ENCODE data around the gene CBARP.
"Not testable (repeated sequence)": the region's sequence is repeated elsewhere in the genome, so short reads cannot be mapped to it uniquely, and the experiment has no call there.

CBARP gene

GRCh38 chr19:1252221-1252820 is 14.5 kb upstream of the CBARP start:
- FAIRE-seq: no peak

DNA sequence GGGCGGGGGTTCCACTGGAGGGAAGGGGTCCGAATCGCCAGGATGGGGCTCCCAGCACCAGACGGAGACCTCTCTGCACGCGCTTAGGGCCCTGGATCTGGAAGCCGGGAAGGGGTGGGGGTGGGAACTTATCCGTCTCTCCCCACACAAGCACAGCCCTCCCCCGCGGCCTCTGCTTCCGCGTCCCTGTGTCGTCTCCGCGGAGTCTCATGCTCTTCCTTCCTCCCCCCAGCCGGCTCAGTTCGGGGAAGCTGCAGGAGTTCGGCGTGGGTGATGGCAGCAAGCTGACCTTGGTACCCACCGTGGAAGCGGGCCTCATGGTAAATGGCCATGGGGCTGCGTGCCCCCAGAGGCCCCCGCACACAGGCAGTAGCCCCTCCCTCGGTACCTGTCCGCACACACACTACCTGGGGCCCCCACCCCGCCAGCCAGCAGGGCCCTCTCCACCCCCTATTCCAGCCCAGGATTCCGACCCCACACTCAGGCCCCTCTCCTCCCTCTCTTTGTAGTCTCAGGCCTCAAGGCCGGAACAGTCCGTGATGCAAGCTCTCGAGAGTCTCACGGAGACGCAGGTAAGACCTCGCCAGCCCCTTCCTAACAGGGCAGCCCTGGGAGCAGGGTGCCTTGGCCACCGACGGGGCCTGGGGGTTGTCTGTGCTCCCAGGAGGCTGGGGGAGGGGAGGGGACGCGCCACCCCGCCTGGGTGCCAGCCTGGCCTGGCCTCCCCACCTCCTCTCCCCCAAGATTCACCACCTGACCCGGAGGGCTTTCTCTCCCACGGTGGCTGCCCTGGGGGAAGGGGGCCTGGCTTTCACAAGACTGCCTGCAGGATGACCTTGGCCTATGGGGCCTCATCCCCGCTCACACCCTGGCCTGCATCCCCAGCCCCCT is 13.8 kb upstream of the CBARP start:
- no peak for FAIRE-seq

GRCh38 chr19:1250437-1251260 is 12.8 kb upstream of the CBARP start:
- no peak for FAIRE-seq

DNA sequence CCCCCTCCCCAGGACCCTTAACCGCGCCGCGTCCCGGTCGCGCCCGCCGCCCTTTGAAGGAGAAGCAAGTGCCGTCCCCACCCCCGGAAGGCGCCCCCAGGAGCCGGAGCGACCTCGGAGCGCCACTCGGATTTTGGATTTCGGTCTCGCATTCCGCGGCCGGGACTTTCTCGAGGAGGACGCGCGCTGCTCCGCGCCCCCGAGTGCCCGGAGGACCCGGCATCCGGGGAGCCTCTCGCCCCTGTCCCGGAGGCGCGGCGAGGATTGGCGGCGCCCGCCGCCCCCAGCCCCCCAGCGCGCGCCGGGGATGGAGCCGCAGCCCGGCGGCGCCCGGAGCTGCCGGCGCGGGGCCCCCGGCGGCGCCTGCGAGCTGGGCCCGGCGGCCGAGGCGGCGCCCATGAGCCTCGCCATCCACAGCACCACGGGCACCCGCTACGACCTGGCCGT is 12.2 kb upstream of the CBARP start:
- FAIRE-seq: no peak

- no peak for FAIRE-seq
Observed at GRCh38 chr19:1249298-1249989, 11.6 kb upstream of the CBARP start.

DNA sequence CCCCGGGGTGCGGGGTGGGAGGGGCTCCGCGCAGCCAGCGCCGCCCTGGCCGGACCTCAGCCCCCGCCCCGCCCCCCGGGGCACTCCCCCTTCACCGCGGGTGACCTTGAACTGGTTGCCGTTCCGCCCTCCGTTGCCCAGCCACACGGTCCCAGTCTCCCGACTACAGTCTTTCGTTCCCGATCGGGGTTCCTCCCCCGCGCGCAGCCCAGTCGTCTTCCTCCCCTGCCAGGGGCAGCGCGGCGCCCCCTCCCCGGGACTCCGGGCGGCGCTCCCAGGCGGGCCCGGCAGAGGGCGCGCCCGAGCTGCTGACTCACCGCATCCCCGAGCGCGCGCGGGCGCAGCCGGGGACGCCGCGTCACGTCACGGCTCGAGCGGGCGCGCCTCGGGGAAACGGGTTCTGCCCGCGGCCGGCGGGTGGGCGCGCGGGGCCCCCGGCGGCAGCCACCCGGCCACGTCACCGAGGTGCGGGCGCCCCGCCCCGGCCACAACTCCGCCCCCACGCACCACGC is 11.0 kb upstream of the CBARP start:
- FAIRE-seq: no peak

DNA sequence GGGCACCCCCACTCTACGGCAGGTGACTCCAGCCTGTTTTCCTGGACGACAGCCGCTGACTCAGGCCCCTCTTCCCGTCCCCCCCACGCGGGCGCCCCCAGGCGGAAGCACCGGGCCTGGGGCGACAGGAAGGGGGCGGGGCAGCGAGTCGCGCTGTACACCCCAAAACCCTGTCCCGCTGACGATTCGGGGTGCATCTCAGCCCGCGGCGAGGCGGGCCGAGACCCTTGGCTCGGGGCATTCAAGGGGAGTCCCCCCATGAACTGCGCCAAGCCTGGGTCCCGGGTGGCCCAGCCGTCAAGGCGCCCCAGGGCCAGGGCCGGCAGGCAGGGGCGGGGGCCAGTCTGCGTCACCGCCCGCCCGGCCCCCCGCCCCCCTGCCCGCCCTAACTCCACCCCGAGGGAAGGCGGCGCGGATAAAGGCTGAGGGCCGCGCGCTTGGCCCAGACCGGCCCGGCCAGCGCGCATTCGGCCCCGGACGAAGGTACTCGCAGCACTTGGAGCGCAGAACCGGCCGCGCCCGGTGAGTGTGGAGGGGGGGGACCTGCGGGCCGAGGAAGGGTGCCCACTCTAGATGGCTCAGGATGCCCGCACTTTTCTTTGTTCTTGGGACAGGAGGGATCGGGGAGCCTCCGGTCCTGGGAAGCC is 10.5 kb upstream of the CBARP start, which contains the start of gene MIDN:
MIDN (plus strand) TSS at position 445 of the 647 bp plus-strand sequence. CDS start 1,714 bp downstream, outside the sequence.
- no peak for FAIRE-seq

GRCh38 chr19:1247748-1248138 is 9.9 kb upstream of the CBARP start:
- no peak for FAIRE-seq

DNA sequence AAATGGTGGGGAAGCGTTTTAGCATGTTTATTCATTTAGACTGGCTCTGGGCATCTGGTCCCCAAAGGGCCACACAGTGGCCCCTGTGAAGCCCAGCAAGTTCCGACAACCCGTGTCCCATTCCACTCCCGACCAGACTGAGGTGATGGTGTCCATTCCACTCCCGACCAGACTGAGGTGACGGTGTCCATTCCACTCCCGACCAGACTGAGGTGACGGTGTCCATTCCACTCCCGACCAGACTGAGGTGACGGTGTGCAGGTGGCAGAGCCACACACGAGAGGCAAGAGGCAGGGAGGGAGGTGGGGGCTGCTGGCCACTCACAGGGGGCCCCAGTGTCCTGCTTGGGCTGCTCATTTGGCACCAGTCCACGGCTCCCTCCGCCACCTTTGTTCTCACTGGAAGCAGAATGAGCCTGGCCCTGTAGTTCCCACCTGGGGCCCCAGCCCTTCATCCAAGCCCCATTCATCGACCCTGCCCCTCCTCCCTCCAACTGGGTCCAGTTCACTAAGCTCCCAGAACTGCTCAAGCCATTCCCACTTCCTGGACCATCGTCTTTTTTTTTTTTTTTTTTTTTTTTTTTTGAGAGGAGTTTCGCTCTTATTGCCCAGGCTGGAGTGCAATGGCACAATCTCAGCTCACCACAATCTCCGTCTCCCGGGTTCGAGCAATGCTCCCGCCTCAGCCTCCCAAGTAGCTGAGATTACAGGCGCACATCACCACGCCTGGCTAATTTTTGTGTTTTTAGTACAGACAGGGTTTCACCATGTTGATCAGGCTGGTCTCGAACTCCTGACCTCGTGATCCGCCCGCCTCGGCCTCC is 8.7 kb upstream of the CBARP start:
- FAIRE-seq: not testable (repeated sequence)

DNA sequence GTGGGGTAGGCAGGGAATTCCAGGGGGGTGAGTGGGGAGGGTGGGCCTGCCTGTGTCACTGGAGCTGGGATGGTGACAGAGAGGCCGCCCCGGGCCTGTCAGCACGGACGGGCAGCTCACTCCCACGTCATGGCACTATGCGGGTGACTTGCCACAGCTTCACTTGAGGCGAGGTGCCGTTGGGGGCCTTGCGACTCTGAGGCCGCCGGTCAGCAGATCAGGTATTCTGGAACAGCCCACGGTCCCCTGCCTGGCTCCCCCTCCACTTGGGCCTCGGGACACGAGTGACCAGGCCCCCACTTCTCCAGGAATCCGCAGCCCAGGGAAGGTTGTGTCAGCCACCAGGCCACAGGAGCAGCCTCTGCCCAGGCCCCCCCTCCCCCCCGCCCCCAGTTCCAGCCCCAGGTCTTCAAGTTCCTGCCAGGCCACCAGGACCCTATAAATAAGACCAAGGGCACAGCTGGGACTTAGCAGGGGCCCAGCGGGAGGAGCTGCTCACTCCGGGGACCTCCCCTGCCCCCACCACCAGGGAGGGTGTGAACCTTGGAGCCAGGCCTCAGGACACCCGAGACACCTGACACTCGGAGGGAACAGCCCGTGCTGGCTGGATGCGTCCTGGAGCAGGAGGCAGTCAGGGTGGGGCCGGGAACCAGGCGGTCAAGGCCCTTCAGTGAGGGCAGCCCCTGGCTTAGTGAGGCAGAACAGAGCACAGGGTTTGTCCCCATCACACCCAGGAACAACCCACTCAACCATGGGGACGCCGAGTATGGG is 7.9 kb upstream of the CBARP start:
- no peak for FAIRE-seq

GRCh38 chr19:1244693-1245451 is 7.1 kb upstream of the CBARP start:
- FAIRE-seq: no peak

DNA sequence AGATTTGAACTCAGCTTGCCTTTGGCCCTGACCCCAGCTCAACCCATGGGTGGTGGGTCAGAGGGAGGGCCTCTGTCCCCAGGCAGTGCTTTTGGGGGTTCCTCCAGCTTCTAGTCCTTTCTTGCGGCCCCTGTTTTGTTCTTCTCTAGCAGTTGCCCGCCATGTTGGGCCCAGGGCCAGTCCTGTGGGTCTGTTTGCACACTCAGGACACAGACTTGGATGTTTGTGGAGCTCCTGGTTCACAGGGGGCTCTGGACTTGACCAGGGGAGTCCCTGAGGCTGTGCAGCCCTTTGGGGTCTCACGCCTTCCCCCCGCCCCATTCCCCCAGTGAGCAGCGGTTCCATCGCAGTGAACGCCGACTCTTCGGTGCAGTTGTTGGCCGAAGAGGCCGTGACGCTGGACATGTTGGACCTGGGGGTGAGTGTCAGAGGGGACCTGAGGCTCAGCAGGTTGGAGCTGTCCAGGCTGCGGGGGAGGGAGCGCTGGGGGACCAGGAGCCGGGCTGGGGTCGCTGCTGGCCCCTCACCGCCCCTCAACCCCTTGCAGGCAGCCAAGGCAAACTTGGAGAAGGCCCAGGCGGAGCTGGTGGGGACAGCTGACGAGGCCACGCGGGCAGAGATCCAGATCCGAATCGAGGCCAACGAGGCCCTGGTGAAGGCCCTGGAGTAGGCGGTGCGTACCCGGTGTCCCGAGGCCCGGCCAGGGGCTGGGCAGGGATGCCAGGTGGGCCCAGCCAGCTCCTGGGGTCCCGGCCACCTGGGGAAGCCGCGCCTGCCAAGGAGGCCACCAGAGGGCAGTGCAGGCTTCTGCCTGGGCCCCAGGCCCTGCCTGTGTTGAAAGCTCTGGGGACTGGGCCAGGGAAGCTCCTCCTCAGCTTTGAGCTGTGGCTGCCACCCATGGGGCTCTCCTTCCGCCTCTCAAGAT is 6.2 kb upstream of the CBARP start:
- FAIRE-seq: no peak

- FAIRE-seq: peak; percentile 61
Observed at GRCh38 chr19:1241417-1242095, 3.8 kb upstream of the CBARP start, which contains the start of gene ATP5F1D. ATP5F1D (plus strand) TSS chr19:1241751; CDS start chr19:1241851, 100 bp downstream.

DNA sequence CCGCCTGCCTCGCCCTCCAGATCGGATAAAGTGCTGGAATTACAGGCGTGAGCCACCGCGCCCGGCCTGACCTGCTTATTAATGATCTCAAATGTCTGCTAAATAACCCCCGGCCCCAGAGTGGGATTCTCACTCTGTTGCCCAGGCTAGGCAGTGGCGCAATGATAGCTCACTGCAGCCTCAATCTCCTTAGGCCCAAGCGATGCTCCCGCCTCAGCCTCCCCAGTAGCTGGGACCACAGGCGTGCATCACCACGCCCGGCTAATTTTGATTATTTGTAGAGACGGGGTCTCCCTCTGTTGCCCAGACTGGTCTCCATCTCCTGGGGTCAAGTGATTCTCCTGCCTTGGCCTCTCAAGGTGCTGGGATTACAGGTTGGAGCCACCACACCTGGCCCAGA is 3.1 kb upstream of the CBARP start:
- no peak for FAIRE-seq

- FAIRE-seq: no peak
Observed at GRCh38 chr19:1239796-1240737, 2.3 kb upstream of the CBARP start.

DNA sequence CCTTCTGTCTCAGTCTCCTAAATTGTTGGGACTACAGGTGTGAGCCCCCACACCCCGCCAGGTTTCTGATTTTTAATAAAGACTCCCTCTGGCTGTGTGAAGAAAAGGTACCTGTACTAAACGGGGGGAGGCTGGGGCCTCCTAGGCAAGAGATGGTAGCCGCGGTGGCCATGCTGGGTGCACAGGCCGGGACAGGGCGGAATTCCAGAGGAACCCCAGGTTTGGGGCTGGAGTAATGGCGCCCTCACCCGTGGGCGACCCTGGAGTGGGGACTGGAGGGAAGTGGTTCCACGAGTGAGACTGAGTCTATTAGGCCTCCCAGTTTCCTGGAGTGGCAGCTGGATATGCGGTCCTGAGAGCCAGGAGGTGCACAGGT is 1.6 kb upstream of the CBARP start:
- no peak for FAIRE-seq

Measured in endometrium (tissue), 2 donors.